ENCODE results near the gene IQCN.

Gene IQCN, protein sequence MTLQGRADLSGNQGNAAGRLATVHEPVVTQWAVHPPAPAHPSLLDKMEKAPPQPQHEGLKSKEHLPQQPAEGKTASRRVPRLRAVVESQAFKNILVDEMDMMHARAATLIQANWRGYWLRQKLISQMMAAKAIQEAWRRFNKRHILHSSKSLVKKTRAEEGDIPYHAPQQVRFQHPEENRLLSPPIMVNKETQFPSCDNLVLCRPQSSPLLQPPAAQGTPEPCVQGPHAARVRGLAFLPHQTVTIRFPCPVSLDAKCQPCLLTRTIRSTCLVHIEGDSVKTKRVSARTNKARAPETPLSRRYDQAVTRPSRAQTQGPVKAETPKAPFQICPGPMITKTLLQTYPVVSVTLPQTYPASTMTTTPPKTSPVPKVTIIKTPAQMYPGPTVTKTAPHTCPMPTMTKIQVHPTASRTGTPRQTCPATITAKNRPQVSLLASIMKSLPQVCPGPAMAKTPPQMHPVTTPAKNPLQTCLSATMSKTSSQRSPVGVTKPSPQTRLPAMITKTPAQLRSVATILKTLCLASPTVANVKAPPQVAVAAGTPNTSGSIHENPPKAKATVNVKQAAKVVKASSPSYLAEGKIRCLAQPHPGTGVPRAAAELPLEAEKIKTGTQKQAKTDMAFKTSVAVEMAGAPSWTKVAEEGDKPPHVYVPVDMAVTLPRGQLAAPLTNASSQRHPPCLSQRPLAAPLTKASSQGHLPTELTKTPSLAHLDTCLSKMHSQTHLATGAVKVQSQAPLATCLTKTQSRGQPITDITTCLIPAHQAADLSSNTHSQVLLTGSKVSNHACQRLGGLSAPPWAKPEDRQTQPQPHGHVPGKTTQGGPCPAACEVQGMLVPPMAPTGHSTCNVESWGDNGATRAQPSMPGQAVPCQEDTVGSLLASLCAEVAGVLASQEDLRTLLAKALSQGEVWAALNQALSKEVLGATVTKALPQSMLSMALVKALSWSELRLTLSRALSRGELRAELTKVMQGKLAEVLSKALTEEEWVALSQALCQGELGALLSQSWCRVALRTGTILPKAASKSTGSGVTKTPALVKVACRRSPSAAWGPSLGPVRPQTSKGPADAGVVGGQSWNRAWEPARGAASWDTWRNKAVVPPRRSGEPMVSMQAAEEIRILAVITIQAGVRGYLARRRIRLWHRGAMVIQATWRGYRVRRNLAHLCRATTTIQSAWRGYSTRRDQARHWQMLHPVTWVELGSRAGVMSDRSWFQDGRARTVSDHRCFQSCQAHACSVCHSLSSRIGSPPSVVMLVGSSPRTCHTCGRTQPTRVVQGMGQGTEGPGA (N-terminal part only)

DNA sequence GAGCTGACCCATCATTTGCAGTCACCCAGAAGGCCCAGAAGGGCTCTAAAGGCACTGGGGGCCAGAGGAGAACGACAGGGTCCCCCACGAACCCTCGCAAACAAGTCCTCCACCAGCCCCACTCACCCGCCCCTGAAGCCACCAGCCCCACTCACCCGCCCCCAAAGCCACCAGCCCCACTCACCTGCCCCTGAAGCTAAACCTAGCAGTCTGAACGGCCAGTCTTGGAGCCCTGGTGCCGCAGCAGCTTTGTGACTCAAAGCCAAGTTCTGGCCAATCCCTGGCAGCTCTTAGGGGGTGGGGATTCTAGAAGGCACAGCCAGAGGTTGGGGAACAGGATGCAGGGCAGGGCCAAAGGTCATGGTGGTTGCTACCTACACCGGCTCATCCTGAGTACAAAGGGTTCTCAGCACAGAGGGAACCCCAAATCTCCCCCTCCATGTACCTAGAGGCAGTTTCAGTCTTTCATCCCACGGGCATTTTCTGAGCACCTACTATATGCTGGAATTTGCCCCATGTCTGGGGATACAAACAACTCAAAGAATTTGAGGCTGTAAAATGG, at the start of gene IQCN:
TSS of gene IQCN (minus strand) at position 234 of the 562 bp plus-strand sequence. CDS start 4,974 bp downstream, outside the sequence.
- Histone ChIP-seq H3K4me3 (replicated peaks; ENCODE audit: low read depth, low read length) (no peak within 1 kb of the TSS), H3K36me3 (ENCODE audit: control insufficient read depth, insufficient read depth, low read length) (peaks cover 8% of the 10 kb centered on the region), H3K27me3 (replicated peaks; ENCODE audit: control insufficient read depth, insufficient read depth, low read length) (no peaks in the 10 kb centered on the region)
- no peak for DNase-seq (ENCODE audit: extremely low read depth, insufficient read length)
- TF ChIP-seq, protein P1, sequence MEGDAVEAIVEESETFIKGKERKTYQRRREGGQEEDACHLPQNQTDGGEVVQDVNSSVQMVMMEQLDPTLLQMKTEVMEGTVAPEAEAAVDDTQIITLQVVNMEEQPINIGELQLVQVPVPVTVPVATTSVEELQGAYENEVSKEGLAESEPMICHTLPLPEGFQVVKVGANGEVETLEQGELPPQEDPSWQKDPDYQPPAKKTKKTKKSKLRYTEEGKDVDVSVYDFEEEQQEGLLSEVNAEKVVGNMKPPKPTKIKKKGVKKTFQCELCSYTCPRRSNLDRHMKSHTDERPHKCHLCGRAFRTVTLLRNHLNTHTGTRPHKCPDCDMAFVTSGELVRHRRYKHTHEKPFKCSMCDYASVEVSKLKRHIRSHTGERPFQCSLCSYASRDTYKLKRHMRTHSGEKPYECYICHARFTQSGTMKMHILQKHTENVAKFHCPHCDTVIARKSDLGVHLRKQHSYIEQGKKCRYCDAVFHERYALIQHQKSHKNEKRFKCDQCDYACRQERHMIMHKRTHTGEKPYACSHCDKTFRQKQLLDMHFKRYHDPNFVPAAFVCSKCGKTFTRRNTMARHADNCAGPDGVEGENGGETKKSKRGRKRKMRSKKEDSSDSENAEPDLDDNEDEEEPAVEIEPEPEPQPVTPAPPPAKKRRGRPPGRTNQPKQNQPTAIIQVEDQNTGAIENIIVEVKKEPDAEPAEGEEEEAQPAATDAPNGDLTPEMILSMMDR (IDR thresholded peaks at IDR 0.05; ENCODE audit: insufficient read depth, low read length, poor library complexity, severe bottlenecking), result no peak

DNA sequence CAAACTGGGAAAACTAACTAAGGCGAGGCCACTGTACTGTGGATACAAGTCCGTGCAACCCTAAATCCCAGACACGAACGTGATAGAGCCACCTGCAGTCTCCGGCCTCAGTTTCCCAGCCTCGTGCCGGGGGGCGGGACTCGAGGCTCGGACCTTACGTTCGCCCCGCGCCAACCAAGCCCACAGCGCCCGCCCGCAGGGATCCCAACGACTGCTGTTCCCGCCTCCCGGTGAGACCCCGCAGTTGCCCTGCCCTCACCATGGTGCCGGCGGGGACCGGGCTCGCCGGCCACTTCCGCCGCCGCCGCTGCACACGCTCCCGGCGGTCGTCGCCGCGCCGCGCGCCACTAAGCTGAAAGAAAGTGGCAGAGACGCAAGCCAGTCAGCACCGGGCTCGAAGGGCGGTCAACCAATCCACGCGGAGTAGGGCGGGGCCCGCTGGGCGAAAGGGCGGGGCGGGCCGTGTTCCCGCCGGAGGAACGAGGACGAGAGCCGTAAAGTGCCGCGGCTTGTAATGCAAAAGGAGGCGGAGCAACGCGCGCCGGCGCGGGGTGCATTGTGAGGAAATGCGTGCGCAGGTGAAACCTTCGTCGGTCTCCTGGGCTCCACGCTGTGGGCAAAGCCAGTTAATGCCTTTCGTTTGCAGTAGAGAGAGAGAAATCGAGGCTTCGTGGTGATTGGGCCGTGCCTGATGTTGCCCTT, 48.7 kb upstream of the IQCN start, which contains the start of gene LSM4:
TSS of gene LSM4 (minus strand) at position 318 of the 702 bp plus-strand sequence. CDS start at position 262, 56 bp downstream.
- Histone ChIP-seq H3K27me3 (replicated peaks; ENCODE audit: control insufficient read depth, insufficient read depth, low read length) (no peaks in the 10 kb centered on the region), H3K4me3 (replicated peaks; ENCODE audit: low read depth, low read length) (peak within 1 kb of the TSS; percentile 80), H3K36me3 (ENCODE audit: control insufficient read depth, insufficient read depth, low read length) (peaks cover 5% of the 10 kb centered on the region)
- TF ChIP-seq, protein P1 (IDR thresholded peaks at IDR 0.05; ENCODE audit: insufficient read depth, low read length, poor library complexity, severe bottlenecking), result peak; percentile 51
- DNase-seq (ENCODE audit: extremely low read depth, insufficient read length), result peak; percentile 100

DNA sequence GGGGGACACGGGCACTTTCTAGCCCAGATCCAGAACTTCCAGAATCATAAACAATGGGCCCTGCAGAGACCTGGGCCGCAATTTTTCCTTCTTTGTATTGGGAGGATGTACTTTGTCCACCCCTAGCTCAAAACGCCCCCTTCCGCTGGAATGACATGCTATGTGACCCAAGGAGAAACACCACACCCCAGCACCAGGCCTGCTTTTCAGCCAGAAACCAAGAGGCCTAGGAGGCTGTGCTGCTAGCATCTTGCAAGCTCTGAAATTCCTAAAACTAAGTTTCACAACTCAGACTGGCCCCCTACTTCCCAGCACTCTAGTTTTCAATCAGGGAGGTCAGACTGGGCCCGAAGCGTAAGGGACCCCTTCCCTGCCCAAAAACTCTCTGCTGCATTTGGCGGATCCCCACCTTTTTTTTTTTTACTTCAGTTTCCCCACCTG, 48.1 kb upstream of the IQCN start:
- peaks cover 5% of the 10 kb centered on the region for H3K36me3 ChIP-seq (ENCODE audit: control insufficient read depth, insufficient read depth, low read length)
- peak overlapping the region; percentile 80 for H3K4me3 ChIP-seq (replicated peaks; ENCODE audit: low read depth, low read length)
- TF ChIP-seq, protein P1 (IDR thresholded peaks at IDR 0.05; ENCODE audit: insufficient read depth, low read length, poor library complexity, severe bottlenecking), result peak; percentile 56
- no peak for DNase-seq (ENCODE audit: extremely low read depth, insufficient read length)
- no peaks in the 10 kb centered on the region for H3K27me3 ChIP-seq (replicated peaks; ENCODE audit: control insufficient read depth, insufficient read depth, low read length)

DNA sequence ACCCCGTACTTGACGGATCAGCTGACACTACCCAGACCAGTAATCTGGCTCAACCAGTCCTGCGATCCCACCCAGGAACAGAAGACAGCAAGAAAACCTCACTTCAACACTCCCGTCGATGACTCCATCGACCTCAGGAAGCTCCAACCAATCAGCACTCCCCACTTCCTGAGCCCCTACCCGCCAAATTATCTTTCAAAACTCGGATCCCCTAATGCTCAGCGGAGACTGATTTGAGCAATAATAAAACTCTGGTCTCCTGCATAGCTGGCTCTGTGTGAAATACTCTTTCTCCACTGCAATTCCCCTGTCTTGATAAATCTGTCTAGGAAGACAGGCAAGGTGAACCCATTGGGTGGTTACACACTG, 47.5 kb upstream of the IQCN start:
- H3K36me3 ChIP-seq (ENCODE audit: control insufficient read depth, insufficient read depth, low read length), result peaks cover 5% of the 10 kb centered on the region
- TF ChIP-seq, protein P1 (IDR thresholded peaks at IDR 0.05; ENCODE audit: insufficient read depth, low read length, poor library complexity, severe bottlenecking), result no peak
- H3K4me3 ChIP-seq (replicated peaks; ENCODE audit: low read depth, low read length), result peak overlapping the region; percentile 80
- no peaks in the 10 kb centered on the region for H3K27me3 ChIP-seq (replicated peaks; ENCODE audit: control insufficient read depth, insufficient read depth, low read length)
- DNase-seq (ENCODE audit: extremely low read depth, insufficient read length), result no peak
